Myocyte (in vitro differentiated cells): ENCODE measurements around the gene PCDHGC4. TPM values are rescaled to one million over a fixed set of nuclear protein-coding genes. Genes with fewer than 3 reads are reported as not detected.
A peak's percentile ranks its signal among the peaks of the same experiment; 100 is the strongest.

Experiments
- DNase-seq: peaks from one replicate; pipeline ENCODE4 v3.0.0-alpha.2; 2012; ENCODE audit warnings: low read depth
- total RNA-seq: library from RNA; depleted of rRNA; stranded (reverse); fragments of >200 nt; gene quantifications from 2 replicates; pipeline ENCODE4 v1.2.3, GENCODE V29; 2014

Gene PCDHGC4
- total RNA-seq, 1 donor from 2014 or later: 3.6 TPM

DNA sequence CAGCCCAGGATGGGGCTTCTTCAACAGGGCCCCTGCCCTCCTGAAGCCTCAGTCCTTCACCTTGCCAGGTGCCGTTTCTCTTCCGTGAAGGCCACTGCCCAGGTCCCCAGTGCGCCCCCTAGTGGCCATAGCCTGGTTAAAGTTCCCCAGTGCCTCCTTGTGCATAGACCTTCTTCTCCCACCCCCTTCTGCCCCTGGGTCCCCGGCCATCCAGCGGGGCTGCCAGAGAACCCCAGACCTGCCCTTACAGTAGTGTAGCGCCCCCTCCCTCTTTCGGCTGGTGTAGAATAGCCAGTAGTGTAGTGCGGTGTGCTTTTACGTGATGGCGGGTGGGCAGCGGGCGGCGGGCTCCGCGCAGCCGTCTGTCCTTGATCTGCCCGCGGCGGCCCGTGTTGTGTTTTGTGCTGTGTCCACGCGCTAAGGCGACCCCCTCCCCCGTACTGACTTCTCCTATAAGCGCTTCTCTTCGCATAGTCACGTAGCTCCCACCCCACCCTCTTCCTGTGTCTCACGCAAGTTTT, 27.6 kb downstream of the PCDHGC4 start:
- peak; percentile 68 for DNase-seq

- no peak for DNase-seq
Observed at GRCh38 chr5:141512911-141513626, 28.2 kb downstream of the PCDHGC4 start.

- peak; percentile 99 for DNase-seq
Observed at GRCh38 chr5:141513627-141514329, 28.9 kb downstream of the PCDHGC4 start.

- no peak for DNase-seq
Observed at GRCh38 chr5:141514330-141515133, 29.7 kb downstream of the PCDHGC4 start.

DNA sequence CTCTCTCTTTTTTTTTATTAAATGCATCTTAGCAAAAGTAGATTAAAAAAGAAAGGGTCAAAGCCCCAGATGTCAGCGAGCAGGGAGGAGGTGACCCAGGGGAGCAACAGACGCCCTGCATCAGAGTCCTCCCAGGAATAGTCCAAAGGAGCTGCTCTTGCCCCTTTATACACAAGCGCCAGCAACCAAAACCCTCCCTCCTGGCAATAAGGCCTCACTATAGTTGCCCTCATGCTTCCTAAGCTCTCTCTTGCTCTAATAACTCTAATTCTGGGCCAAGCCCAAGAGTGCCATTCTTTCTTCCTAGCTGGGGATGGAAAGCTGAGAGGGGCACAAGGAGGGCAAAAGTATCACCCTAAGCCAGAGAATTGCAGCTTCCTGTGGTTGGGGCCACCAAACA, 30.3 kb downstream of the PCDHGC4 start:
- DNase-seq: no peak

GRCh38 chr5:141515946-141516671, 31.3 kb downstream of the PCDHGC4 start:
- no peak for DNase-seq

DNA sequence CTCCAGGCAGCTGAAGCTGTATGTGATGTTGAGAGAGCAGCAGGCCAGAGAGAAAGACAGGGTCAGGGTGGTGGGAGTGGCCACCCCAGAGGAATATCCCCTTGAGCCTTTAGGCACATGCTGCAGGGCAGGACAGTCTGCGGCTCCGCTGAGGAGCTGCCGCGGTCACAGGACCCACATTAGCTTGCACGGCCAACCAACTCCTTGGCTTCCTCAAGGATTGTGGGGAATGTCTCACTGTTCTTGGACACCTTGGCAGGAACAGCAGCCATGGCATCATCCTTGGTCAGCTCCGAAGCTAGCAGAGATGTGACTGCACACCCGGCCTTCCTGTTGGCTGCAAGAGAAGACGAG, 31.8 kb downstream of the PCDHGC4 start:
- peak; percentile 81 for DNase-seq

DNA sequence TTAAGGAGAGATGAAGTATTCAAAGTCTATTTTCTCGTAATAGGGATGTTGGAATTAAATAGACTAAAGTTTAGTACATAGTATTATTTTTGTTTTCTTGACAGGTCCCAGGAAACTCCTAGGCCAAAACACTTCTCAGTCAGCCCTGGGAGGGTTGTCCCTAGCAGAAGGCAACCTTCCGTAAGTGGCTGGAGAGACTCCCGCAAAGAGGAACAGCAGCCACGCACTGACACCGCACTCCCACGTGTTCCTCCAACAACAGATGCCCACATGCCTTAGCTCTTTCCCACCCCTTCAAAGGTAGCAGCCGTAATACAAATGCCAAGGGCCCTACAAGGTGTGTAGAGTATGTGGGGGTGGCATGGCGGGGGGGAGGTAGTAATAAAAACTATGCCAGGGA, 32.5 kb downstream of the PCDHGC4 start:
- DNase-seq: peak; percentile 44

- peak; percentile 97 for DNase-seq
Observed at GRCh38 chr5:141517880-141518617, 33.2 kb downstream of the PCDHGC4 start.

- peak; percentile 44 for DNase-seq
Observed at GRCh38 chr5:141518618-141519015, 33.8 kb downstream of the PCDHGC4 start.

DNA sequence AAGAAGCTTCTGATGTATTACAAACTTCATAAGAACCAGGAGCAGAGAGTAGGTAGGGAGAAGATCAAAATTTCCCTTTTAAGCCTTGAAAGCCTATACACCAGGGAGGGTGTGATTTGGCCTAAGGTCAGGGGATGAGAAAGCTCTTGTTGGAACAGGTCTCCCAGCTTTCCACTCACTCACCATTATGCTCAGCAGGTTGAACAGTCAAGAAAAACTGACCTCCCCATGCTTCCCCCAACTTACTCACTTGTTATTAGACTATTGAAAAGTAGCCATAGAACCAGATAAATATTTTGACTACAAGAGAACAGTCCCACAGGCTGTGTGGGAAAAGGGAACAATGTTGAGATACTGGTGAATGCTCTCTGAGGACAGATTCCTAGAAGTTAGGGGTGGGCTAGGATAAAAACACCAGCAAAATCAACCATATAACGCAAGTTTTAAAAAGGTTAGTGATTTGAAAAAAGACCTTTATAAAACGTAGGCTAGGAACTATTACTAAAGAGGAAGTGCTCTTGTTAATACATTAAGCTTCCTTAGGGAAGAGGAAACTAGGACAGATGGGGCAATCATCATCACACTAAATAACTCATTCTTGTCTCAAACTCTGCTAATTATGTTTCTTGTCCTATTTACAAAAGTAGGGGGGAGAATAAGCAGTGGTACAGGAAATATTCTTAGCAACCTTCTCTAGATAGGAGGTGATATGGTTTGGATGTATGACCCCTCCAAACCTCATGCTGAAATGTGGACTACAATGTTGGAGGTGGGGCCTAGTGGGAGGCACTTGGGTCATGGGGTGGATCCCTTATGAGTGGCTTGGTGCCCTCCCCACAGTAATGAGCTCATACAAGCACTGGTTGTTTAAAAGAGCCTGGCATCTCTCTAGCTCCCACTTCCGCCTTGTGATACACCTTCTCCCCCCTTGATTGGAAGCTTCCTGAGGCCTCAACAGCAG, 35.1 kb downstream of the PCDHGC4 start:
- peak; percentile 61 for DNase-seq

- DNase-seq: peak; percentile 99
Observed at GRCh38 chr5:141521244-141521781, 36.5 kb downstream of the PCDHGC4 start.

- DNase-seq: no peak
Observed at GRCh38 chr5:141522301-141522700, 37.5 kb downstream of the PCDHGC4 start.

DNA sequence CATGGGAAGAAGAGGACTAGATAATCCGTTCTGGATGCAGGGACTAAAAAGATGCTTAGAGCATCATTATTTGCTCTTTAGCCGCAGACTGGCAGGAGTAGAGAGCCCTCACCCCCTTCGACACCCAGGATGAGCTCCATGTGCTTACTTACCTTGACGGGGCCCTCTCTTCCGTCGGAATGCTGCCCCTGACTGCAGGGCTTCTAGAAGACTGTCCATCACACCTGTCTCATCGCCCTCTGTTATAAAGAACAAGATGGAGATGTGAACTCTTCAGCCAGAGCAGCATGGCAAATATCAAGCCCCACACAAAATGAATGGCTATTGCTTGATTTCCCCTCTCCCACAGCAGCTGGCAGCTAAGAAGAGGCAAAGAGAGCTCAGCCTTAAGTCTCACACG, 39.2 kb downstream of the PCDHGC4 start:
- no peak for DNase-seq

DNA sequence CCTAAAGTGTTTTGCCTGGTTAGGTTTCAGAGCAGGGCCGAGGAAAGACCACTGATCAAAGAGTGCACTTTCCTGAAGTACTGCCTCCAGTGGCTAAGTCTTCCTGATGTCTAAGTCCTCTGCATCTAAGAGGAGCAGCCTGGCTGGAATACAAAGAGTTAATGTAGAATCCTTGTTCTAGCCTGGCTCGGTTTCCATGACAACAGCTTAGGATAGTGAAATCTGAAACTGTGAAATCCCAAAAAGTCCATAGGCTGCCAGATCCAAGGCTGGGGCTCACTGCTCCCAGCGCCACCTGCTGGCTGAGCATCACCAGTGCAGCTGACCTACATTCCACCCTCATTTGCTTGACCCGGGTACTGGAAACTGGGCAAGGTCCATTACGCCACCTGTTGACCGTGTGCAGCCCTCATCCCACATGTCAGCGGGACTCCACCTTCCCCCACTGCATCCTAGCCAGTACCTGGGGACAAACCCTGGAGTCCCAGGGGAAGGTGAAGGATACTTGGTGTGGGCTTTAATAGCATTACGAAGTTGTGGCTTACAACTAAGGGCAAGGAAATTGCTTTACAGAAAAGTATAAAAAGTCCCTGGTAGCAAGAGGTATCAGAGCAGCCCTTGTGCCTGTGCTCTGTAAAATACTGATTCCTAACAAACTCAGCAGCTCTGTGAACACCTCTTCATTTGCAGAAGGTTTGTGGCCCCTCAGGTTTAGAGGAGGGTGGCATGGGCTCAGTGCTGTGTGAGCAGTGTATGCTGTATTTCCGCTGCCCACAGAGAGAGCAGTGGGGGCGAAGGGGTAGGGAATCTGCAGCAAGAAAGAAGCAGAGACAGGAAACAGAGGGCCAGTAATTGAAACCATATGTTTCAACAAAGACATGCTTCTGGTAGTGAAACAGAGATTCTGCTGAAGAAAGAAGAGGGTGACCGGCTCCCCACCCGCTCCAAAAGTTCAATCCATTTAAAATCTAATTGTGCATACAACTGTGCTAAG, 40.1 kb downstream of the PCDHGC4 start:
- DNase-seq: peak; percentile 95

- no peak for DNase-seq
Observed at GRCh38 chr5:141525653-141526052, 40.8 kb downstream of the PCDHGC4 start.

DNA sequence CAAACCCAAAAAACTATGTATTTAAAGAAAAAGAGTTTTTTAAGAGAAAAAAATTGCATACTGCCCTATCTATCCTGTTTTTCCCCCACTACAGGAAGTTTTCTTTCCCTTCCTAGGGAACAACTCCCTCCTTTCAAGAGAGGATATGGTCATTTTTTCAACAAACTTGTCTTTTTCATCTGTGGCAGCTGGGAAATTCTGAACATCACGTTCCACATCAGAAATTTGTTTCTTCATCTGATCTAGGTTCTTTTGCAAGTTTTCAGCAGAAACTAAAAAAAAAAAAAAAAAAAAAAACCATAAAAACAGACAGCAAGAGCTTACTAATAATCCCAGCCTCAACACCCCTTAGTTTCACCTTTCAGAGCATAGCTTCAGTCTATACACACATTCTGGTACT, 42.6 kb downstream of the PCDHGC4 start:
- DNase-seq: no peak
